Activated T-cell treated with anti-CD3 and anti-CD28 coated beads for 1 hour (primary cell): ENCODE results near the gene KCNT1.

Source experiments
- DNase-seq: peaks from one replicate; pipeline ENCODE4 v3.0.0-alpha.2; 2020; ENCODE audit warnings: low read depth

Gene KCNT1

GRCh38 chr9:135726138-135726853 lies 24.3 kb downstream of the KCNT1 start:
- no peak for DNase-seq

GRCh38 chr9:135727257-135727875 lies 25.4 kb downstream of the KCNT1 start:
- no peak for DNase-seq

- DNase-seq: no peak
These were observed 26.6 kb downstream of the KCNT1 start for GRCh38 chr9:135728436-135729110.

- DNase-seq: no peak
These were observed 27.5 kb downstream of the KCNT1 start for GRCh38 chr9:135729480-135729879.

GRCh38 chr9:135731454-135731853 lies 29.5 kb downstream of the KCNT1 start:
- DNase-seq: no peak

GRCh38 chr9:135732569-135733257 lies 30.7 kb downstream of the KCNT1 start:
- DNase-seq: no peak

- DNase-seq: no peak
These were observed 32.7 kb downstream of the KCNT1 start for GRCh38 chr9:135734616-135735144.

GRCh38 chr9:135736272-135736978 lies 34.4 kb downstream of the KCNT1 start:
- no peak for DNase-seq

GRCh38 chr9:135736979-135737839 lies 35.2 kb downstream of the KCNT1 start:
- no peak for DNase-seq

GRCh38 chr9:135737840-135738521 lies 36.0 kb downstream of the KCNT1 start:
- DNase-seq: no peak

- DNase-seq: no peak
These were observed 37.6 kb downstream of the KCNT1 start for GRCh38 chr9:135739271-135740220.

GRCh38 chr9:135741276-135742219 lies 39.6 kb downstream of the KCNT1 start:
- no peak for DNase-seq

- no peak for DNase-seq
These were observed 41.0 kb downstream of the KCNT1 start for GRCh38 chr9:135743021-135743420.

GRCh38 chr9:135743546-135744332 lies 41.8 kb downstream of the KCNT1 start:
- DNase-seq: no peak

GRCh38 chr9:135744333-135745070 lies 42.5 kb downstream of the KCNT1 start:
- no peak for DNase-seq

GRCh38 chr9:135745189-135745588 lies 43.2 kb downstream of the KCNT1 start:
- no peak for DNase-seq
